GM12865 (cell line): ENCODE results near the gene C11orf86.

Experiments
- DNase-seq: peaks from one replicate; pipeline ENCODE4 v3.0.0; 2010; ENCODE audit warnings: low read depth
- H3K4me3 ChIP-seq: 2 replicates; pipeline ENCODE4 v1.5.1; 2011; ENCODE audit warnings: mild to moderate bottlenecking, low read depth, low read length, control low read depth
- CTCF ChIP-seq: IDR thresholded peaks from 2 replicates; pipeline ENCODE4 v1.5.1; 2011; ENCODE audit warnings: low read length, control low read depth, low read depth, inconsistent platforms; ENCODE audit not compliant: insufficient read depth; ENCODE audit errors: missing control alignments

C11orf86 gene

GRCh38 chr11:66937193-66937733, 37.8 kb upstream of the C11orf86 start:
- no peak for TF ChIP-seq CTCF
- no peak overlapping the region for H3K4me3 ChIP-seq
- DNase-seq = no peak

- DNase-seq = no peak
- TF ChIP-seq CTCF = no peak
- no peak overlapping the region for H3K4me3 ChIP-seq
Measured at GRCh38 chr11:66938582-66939135, 36.4 kb upstream of the C11orf86 start.

GRCh38 chr11:66950112-66950535, 25.0 kb upstream of the C11orf86 start:
- H3K4me3 ChIP-seq = no peak overlapping the region
- TF ChIP-seq CTCF = no peak
- DNase-seq = peak; percentile 13

GRCh38 chr11:66951135-66951534, 24.0 kb upstream of the C11orf86 start:
- no peak overlapping the region for H3K4me3 ChIP-seq
- DNase-seq = no peak
- TF ChIP-seq CTCF = no peak

GRCh38 chr11:66951927-66952337, 23.2 kb upstream of the C11orf86 start:
- no peak for DNase-seq
- no peak overlapping the region for H3K4me3 ChIP-seq
- TF ChIP-seq CTCF = no peak

GRCh38 chr11:66953081-66953833, 21.8 kb upstream of the C11orf86 start:
- H3K4me3 ChIP-seq = no peak overlapping the region
- TF ChIP-seq CTCF = no peak
- no peak for DNase-seq
